KBM-7 (cell line): Measurements from ENCODE around the gene FMNL2.

Source experiments
- DNase-seq: peaks from one replicate; pipeline ENCODE4 v3.0.0-alpha.2; 2015
- in situ Hi-C: fragments of 300-500 bp; cut with MboI; formaldehyde crosslinking; loops from 2 replicates; pipeline ENCODE4 v1.14.3; 2020; ENCODE audit warnings: low sequenced_read_pairs, low pct_unique_long_range_greater_than_20kb, mixed read lengths

The FMNL2 gene

DNA sequence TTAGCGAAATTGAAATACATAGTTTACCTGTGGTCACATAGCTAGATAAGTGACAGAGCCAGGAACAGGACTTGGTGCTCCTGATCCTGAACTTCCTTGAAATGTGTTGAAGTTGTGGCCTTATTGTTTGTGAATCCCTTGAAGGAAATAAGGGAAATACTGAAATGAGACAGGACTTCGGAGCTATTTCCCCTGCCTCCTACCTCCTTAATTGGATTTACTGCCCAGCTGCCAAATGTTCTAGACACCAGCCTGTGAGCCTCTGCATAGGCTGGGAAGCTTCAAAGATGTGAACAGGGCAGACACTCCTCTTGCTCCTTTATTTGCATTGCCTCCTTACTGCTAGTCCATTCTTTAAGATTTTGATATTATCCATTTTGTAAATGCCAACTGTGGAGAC lies 247.1 kb downstream of the FMNL2 start:
- in situ Hi-C loops: no loop called here
- DNase-seq: no peak

DNA sequence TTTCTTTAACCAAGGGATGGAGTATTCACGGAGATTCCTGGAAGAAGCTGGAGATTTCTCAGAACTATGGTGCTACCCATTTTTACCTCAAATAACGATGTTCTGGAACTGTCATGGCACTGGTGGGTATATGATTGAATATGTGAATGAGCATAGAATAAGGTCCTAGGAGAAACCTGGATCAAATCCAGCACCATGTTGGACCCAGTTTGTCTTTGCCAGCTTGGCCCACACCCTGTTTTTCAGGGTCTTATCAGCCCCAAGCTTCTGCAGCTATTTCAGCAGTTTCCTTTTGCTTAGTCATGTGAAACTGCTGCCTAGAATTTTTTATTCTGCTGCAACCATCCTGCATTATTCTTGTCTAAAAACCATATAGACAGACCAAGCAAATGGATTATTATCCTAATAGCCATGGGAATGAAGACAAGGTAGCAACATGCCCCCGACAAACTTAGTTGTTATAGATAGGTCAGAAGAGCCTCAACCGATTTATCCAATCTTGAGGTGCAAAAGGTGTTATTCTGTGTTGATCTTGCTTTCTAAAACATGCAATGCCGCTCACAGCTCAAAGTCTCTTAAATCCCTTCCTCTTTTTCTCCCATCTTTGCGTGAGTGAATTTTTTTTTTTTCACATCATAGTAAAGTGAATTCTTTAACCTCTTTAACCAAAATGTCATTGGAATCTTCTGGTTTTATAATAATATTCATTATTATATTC lies 248.7 kb downstream of the FMNL2 start:
- in situ Hi-C loops: no loop called here
- no peak for DNase-seq

DNA sequence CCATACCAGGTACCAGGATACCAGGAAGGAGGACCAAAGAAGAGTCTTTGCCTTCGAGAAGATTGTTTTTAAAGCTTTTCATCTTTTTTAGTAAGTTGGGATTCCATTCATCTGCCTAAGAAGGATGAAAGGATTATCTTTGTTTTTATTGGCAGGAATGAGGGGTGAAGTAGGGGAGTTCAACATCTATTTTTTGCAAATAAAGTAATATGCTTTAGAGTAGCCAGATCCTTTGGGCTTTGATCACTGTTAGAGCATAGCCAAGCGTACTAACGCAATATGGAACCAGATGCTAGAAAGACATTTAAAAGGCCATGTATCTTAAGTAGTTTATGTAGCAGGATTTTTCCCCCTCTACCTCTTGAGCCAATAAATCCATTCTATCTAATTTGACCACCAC lies 249.3 kb downstream of the FMNL2 start:
- in situ Hi-C loops: no loop called here
- no peak for DNase-seq

DNA sequence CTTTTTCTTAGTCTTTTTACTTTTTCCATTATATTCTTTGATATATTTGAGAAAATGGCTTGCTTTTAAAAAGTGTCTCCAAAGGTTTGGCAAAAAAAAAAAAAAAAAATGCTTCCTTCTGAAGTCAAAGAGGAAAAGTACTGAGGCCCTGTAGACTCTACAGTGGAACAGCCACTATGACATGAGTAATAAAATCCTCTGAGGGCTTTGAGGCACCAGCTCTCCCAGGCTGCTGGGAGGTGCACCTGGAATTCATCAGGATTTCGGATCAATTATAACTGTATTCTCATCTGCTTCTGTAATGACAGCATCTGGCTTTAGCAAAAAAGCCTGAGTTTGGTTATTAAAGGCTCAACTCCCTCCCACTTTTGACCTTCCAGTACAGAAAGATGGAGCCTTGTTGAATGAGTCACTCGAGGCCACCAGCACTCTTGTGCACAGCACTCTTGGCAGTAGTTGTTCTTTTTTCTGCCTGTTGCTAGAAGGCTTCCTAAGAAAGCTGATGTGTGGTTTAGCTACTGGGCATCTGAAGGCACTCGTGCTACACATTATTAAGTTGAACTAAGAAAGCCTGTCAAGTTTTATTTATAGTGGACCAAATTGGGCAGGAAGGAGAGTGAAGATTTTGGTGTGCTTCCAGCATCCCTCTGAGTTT lies 251.0 kb downstream of the FMNL2 start:
- in situ Hi-C loops: no loop called here
- no peak for DNase-seq

DNA sequence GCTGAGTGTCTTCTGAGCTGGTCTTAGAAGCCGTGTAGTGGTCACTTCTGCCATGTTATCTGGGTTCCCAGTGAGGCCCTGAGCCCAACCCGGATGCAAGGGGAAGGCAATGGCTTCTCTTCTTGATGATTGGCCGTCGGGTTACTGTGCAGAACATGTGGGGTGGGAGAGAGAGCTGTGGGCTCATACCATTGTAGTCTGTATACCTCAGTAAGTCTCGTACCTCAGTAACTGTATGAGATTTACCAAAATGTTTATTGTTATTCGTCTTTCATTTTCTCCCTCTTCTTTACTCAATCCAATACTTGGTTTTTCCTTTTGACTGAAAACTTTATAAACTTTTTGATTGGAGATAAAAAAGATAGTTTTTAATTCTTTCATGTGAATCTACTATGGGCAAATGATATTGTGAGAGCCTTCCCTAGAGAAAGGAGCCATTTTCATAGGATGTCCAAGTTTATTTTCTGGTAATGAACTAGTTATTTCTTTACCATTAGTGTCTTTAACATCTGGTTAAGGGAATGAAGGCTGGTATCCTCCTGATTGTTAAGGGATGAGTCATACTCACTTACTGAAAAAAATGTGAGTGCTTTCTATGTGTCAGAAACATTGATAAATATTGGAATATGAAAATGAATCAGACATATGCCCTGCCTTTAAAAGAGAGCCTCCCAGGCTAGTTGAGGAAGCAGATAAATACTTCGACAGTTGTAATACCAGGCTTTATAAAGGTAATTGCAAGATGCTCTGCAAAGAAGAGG lies 252.4 kb downstream of the FMNL2 start:
- in situ Hi-C loops: no loop called here
- DNase-seq: no peak

DNA sequence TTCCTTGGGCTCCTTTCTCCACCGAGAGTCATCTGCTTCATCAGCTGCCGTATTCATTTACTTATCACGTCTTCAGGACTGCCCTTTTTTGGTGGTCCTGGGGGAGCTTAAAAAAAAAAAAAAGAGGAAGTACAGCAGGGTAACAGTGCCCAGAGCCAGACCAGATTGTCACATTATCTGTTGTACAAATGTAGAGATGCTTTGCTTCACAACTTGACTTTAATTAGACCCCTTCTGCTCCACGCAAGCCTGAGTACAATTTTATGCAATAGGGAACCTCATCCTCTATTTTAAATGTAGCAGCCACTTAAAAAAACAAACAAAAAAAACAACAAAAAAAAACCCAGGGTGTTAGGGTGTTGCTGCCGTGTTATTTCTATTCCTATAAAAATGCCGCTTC lies 254.0 kb downstream of the FMNL2 start:
- in situ Hi-C loops: no loop called here
- DNase-seq: peak; percentile 53

DNA sequence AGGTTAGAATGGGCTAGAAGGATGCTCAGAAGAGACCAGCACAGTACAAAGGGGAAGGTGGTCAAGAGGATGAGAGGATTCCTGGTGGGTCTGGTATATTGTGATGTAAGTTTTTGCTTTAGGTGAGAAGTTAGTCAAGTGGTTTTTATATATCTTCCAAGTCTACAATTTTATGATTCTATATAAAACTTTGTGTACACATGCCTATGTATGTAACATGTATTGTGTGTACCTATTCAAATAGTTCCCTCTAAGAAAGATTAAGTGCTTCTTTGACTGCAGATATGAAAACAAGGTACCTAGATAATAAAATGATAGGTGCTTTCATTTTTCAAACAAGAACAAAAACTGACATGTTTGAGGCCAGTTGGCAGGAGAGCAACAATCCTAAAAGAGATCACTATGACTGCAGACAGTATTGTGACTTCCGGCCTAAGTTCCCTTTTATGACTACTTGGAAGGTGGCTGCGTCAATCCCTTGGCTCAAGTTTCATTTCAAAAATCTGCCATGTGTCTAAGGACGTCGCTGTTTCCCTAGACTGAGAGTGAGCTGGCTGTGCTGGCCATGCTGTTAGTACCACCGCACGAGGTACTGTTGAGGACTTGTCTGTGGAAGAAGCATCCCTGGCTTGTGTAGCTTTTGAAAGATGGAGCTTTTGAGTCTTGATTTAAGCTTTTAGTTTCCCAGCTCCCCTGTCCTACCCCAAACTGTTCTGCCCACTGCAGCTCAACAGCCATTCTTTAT lies 259.2 kb downstream of the FMNL2 start:
- DNase-seq: peak; percentile 90
- in situ Hi-C loops: no loop called here

DNA sequence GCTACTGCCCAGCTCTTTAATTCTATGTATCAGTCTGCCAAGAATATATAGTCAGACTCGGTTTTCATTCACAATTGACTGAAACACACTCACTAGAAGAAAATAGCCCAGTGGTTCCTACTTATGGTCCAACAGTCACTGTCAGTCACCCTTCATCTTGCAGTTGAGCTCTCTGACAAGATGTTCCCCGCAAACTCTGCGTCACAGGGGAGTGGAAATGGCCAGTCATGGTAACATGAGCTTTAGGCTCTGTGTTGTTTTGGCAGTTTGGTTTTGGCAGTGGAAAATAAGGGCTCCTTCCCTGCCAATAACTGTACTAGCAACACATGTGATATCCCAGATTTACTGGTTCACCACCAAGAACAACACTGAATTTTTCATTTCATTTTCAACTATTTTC lies 259.8 kb downstream of the FMNL2 start:
- no peak for DNase-seq
- in situ Hi-C loops: no loop called here

DNA sequence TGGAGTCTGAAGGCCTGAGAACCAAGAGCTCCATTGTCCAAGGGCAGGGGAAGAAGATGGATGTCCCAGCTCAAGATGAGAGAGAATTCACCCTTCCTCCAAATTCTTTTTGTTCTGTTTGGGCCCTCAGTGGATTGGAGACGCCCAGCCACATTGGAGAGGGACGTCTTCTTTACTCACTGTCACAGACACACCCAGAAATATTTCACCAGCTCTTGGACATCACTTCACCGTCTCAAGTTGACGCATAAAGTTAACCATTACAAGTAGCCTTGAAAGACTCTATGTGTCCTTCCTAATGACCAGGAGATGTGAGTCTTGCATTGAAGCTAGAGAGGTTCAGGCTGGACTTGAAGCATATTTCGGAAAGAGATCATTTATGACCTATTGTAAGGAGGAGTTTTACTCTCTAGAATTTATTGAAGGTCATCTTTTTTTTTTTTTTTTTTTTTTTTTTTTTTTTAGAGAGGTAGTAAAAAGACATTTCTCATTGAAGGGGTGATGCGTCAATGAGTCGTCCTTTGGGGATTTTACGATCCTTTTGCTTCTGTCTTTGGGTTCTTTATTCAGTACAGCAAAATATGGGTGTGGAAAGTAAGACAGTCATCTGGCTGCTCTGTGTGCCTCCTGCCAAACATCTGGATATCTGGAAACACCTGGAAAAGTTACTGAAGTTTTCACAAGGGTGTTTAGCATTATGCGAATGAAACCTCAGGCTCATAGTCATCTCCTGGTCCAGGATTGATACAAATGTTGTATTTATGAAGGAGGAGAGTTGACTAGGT lies 264.2 kb downstream of the FMNL2 start:
- no peak for DNase-seq
- in situ Hi-C loops: no loop called here

DNA sequence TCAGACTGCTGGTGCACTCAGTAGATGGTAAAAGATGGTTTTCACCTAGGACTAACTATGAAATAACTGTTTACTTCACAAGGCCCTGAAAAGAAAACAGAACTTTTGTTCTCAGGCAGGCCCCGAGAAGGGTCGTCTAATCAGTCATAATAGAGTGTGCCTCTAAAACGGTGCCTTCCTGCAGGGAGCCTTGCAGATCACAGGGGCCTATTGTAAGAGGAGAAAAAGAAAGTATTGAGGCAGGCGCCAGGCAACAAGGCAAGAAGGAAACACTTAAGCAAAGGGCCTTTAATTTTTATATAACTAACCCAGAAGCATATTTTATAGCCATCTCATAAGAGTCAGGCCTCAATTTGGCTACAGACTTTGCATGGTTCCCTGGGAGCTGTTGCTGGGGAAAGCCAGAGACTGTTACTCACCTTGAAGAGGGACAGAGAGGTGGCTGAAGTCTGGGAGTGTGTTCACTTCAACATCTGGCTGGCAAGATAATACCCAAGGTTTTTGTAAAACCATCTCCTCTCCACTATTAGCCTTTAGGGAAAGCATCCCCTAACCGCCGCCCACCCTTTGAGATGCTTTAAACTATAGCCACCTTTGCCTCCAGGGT lies 265.2 kb downstream of the FMNL2 start:
- in situ Hi-C loops: no loop called here
- no peak for DNase-seq

DNA sequence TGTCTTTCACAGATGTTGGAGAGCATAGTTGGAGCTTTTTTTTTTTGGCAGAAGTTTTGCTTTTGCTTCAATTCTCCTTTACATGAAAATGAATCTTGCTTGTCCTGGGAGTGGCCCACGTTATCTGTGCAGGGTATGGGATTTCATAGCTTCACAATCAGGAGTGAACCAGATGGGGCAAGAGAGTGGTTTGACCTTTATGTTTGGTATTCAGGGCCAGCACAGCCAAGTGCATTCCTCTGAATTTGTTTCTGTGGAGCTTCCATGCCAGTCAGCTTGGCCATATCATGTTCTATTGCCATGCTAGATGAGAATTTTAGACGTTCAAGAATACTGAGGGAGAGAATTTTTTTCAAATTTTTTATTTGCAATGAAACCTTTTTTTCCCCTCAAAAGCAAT lies 265.7 kb downstream of the FMNL2 start:
- in situ Hi-C loops: no loop called here

DNA sequence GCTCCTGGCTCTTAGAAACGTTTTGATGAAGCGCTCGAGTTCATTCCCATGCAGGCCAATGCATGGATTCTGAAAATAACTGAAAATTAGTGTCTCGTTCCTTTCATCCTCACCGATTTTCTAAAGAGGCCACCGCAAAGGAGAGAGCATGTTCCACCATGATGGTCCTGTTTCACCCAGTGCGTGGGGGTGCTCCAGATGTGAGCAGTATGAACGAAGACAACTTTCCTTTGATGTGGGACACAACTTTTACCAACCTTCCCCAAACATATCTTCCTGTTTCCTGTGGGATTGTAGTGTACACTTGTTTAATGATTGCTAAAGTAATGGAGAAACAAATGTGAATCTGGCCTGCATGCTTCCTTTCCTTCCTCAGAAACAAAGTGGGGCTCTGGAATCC lies 267.8 kb downstream of the FMNL2 start:
- DNase-seq: no peak
- in situ Hi-C loops: no loop called here

More for the DNA sequence above, 265.7 kb downstream of the FMNL2 start:
- DNase-seq: no peak

DNA sequence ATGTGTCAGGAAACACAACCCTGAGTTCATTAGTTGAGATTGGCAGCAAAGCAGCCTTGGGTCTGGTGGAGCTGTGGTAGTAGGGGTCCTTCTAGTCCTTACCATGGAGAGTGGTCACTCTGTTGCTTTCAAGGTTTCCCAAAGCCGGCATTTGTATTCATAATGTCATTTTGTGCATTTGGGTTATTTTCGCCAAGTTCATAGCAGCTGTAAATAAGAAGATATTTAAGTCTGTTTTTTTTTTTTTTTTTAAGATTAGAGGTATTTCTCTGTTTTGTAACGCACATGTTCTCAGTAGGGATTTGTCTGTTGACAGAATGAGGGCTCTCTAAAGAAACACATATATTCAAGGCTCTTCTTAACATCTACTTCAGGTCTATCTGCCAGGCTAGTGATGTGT lies 268.2 kb downstream of the FMNL2 start:
- DNase-seq: no peak
- in situ Hi-C loops: no loop called here

DNA sequence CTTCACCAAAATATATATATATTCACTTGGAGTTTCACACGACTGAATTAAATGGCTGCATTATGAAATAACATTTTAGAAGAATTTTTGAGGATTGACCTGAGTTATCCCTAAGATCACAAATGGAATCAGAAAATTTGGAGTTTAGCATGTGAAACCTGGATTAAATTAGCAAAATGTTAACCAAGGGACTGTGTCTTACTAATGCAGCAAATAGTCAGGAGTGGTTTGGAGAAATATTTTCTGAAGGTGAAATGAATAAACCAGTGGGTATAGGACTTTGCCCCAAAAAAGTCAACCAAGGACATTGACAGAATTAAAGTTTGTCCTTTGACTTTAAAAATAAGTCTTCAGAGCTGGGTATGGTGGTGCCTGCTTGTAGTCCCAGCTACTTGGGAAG lies 271.1 kb downstream of the FMNL2 start:
- DNase-seq: no peak
- in situ Hi-C loops: no loop called here

DNA sequence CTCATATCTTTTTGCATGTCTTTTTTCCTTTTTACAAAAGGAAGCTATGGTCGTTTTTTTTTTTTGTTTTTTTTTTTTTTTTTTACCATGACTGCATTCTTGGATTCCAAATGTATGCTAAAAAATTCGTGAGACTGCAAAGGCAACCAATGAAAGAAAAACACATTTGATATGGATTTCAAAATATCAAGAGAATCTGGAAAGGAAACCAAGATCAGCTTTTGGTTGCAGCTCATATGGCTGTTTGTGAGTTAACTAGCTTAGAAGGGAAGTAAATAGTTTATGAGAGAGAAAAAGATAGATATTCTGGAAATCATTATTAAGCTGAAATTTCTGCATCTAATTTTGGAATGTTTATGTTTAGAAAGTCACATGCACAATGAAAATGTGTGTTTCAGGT lies 272.0 kb downstream of the FMNL2 start:
- DNase-seq: no peak
- in situ Hi-C loops: no loop called here

DNA sequence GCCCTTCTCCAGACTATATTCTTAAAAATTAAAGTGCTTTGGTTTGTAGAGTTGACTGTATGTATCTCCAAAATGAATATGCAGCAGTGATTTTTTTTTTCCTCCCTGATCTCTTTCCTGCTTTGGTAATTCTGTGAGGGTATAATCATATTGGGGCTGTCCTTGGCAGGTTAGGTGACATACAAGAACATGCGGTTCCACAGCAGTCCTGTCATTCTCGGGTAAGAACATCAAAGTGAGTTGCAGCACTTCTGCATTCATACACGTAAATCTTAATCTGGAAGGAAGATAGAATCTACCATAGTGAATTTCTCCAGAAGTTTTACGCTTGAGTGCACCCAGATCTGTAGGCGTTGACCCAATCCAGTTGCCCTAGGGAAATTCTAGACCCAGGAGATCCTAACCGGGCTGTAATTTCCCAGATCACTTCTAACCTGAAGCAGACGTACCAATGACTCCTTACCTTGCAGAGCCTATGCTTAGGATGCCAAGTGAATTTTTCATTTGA lies 272.9 kb downstream of the FMNL2 start:
- DNase-seq: no peak
- in situ Hi-C loops: no loop called here

DNA sequence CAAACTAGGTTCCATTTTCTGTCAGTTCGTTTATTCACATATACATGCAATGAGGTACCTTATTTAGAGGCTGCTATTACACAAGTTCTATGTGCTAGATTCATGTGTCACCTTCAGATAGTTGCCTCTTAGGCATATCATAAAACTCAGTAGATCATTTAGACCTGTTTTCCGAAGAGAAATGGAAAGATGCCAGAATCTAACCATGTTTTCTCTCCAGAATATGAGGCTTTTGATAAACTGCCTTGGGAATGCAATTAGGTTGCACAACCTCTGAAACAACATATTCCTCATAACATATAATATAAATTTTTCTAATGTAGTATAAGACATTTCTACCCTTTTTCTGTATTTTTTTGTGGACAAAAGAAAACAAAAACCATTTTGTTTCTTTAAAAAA lies 274.2 kb downstream of the FMNL2 start:
- in situ Hi-C loops: no loop called here
- DNase-seq: no peak

DNA sequence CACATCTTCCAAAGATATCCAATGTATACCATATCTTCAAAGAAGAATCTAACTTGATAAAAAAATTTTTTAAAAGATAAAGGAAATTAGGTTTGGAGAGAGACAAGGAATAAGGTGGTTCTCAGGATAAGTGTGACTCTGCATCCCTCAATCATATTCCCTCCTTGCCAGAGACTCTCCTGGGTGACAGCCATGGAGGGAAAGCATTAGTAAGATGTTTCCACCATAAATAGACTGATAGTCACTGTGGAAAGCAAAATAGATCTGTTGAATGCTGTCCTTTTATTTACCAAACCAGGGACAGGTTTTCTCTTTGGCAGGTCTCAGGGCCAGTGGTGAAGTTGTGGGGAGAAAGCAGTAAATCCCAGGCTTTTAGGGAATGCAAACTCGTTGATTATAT lies 274.7 kb downstream of the FMNL2 start:
- in situ Hi-C loops: no loop called here
- DNase-seq: no peak
